ENCODE data around the gene GDF15.
"Not testable (repeated sequence)": the region's sequence is repeated elsewhere in the genome, so short reads cannot be mapped to it uniquely, and the experiment has no call there.

Gene GDF15

GRCh38 chr19:18364277-18364825 is 21.6 kb upstream of the GDF15 start:
- not testable (repeated sequence) for DNase-seq

- peak; percentile 30 for DNase-seq
Measured at GRCh38 chr19:18364826-18365528, 21.0 kb upstream of the GDF15 start.

GRCh38 chr19:18366021-18366435 is 19.9 kb upstream of the GDF15 start:
- DNase-seq = no peak

DNA sequence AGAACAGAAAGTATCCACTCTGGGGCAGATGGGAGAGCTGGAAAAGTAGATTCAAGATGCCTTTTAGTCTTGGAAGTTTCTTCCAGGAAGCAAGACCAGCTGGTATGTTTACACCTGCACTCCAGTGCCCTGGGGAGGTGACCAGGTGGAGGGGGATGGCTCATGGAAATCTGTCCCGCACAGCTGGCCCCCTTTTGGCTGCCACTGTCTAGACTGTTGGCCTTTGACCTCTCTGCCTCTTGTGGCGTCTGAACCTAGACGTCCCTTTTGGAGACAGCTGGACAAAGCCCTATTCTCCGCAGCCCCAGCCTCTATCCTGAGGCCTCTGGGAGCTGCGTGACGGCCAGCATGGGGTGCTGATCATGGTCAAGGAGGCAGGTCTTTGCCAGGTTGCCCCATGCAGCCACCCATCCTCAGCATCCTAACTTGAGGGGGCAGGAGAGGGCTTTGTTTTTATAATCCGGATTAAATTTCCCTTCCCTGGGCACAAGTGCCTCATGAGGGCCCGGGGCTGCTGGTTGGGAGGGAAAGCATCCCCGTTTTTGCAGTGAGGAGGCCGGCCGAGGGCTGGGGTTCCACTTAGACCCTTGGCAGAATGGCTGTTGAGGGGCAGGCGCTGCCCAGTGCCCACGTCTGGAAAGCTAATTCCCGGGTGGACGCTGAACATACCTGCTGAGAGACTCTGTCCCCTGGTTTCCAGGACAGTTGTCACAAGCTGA is 17.3 kb upstream of the GDF15 start:
- no peak for DNase-seq

GRCh38 chr19:18373407-18373891 is 12.5 kb upstream of the GDF15 start:
- DNase-seq = no peak

GRCh38 chr19:18373892-18374629 is 11.9 kb upstream of the GDF15 start:
- DNase-seq = no peak

- peak; percentile 23 for DNase-seq
Measured at GRCh38 chr19:18377026-18377425, 8.9 kb upstream of the GDF15 start.

GRCh38 chr19:18379803-18380747 is 5.9 kb upstream of the GDF15 start:
- DNase-seq = no peak

DNA sequence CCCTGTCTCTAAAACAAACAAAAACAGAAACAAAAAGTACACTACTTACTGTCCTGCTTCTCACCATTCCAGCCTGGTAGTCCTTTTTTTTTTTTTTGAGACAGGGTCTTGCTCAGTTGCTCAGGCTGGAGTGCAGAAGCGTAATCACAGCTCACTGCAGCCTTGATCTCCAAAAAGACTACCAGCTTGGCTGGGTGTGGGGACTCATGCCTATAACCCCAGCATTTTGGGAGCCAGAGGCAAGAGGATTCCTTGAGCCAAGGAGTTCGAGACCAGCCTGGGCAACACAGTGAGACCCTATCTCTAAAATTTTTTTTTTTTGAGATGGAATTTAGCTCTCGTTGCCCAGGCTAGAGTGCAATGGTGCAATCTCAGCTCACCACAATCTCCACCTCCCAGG is 5.1 kb upstream of the GDF15 start:
- no peak for DNase-seq

DNA sequence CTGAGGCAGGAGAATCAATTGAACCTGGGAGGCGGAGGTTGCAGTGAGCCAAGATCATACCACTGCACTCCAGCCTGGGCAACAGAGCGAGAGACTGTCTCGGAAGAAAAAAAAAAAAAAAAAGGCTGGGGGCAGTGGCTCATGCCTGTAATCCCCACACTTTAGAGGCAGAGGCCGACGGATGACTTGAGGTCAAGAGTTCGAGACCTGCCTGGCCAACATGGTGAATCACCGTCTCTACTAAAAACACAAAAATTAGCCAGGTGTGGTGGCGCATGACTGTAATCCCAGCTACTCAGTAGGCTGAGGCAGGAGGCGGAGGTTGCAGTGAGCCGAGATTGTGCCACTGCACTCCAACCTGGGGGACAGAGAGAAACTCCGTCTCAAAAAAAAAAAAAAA is 2.3 kb upstream of the GDF15 start:
- DNase-seq = not testable (repeated sequence)

DNA sequence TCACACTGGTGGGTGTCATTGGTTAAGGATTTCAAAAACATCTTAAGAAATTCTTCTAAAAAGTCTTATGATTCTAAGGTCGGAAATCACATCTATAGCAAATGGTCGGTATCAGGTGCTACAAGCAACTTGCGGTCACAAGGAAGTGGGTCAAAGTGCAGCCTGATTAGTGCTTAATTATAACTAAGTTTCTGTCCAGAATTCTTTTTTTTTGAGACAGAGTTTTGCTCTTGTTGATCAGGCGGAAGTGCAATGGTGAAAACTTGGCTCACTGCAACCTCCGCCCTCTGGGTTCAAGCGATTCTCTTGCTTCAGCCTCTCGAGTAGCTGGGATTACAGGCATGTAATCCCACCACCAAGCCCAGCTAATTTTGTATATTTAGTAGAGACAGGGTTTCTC is 1.2 kb upstream of the GDF15 start:
- DNase-seq = no peak

- DNase-seq = no peak
Measured at GRCh38 chr19:18385359-18385674, 641 bp upstream of the GDF15 start.

- DNase-seq = no peak
Measured at GRCh38 chr19:18386543-18387271, 749 bp downstream of the GDF15 start.

GRCh38 chr19:18388100-18388959 is 2.4 kb downstream of the GDF15 start:
- peak; percentile 25 for DNase-seq

DNA sequence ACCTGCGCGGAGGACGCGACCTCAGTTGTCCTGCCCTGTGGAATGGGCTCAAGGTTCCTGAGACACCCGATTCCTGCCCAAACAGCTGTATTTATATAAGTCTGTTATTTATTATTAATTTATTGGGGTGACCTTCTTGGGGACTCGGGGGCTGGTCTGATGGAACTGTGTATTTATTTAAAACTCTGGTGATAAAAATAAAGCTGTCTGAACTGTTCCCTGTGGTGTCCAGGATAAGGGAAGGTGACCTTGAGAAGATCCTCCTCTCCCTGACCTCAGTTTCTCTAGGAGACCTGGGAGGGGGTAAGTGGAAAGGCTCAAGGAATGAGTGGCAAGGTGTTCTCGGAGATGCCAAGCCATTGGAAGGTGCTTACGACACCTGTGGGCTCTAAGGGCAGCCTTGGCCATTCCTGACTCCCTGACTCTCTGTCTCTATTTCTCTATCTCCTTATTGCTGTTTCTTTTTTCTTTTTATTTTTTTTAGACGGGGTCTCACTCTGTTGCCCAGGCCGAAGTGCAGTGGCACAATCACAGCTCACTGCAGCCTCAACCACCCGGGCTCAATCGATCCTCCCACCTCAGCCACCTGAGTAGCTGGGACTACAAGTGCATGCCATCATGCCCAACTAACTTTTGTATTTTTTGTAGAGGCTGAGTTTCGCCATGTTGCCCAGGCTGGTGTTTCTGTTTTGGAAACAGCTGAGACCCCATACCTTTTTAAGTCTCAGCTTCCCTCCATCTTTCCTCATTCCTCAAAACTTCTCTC is 3.2 kb downstream of the GDF15 start:
- no peak for DNase-seq

DNA sequence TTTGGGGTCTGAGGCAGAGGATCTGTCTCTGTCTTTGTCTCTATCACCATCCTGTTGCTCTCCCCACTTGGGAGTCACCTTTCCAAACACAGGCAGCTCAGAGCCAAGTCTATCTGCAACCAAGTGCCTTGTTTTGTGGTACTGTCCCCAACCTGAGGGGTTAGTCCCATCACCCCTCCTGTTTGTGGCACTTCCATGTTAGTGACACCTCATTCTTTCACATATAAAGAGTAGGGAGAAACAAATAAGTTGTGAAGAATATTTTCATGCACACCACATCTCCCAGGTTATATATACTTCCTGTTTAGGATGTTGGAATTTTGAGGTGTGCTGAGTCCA is 3.7 kb downstream of the GDF15 start:
- no peak for DNase-seq

- no peak for DNase-seq
Measured at GRCh38 chr19:18390065-18390907, 4.3 kb downstream of the GDF15 start.

DNA sequence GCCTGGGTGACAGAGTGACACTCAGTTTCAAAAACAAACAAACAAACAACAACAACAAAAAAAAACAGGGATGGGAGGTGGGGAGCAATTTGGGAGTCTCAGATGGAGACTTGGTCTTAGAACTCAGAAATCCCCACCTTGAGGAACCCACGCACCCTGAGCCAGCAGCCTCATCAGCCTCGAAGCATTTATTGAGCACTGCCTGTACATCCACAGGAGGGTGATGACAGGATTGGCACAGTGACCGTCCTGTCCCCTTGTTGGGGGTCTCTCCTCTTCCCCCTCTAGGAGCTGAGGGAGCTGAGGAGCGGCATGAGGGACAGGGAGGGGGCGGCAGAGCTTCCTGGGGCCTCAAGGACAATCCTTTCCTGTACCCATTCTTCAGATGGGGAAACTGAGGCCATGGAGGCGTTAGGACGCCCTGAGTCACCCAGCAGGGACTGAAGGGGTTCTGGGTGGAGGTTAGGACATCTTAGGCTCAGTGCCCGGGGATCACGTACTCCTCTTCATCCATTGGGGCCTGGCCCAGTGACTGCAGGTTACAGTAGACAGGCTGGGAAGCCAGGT is 5.6 kb downstream of the GDF15 start:
- no peak for DNase-seq

GRCh38 chr19:18392417-18392816 is 6.5 kb downstream of the GDF15 start:
- DNase-seq = no peak
